Keratinocyte (primary cell): ENCODE results near the gene DHCR7.

Experiments
- EZH2 ChIP-seq: IDR thresholded peaks from one replicate; pipeline ENCODE4 v1.6.1; 2012; ENCODE audit warnings: inconsistent platforms, mild to moderate bottlenecking, low read length, moderate library complexity
- TF ChIP-seq, protein P1 (sequence below), 3 experiments: IDR thresholded peaks in 1 of 3; conservative IDR thresholded peaks in 1 of 3; optimal IDR thresholded peaks in 1 of 3; 2 replicates in 2 of 3; 3 replicates in 1 of 3; pipeline versions ENCODE3 to v1.5.1; 2011; ENCODE audit warnings: low read length in 3 of 3, mild to moderate bottlenecking in 3 of 3, moderate library complexity in 2 of 3, control low read depth in 1 of 3, inconsistent platforms in 1 of 3; ENCODE audit not compliant: insufficient read depth in 2 of 3; ENCODE audit errors: extremely low read depth in 1 of 3

DNA sequence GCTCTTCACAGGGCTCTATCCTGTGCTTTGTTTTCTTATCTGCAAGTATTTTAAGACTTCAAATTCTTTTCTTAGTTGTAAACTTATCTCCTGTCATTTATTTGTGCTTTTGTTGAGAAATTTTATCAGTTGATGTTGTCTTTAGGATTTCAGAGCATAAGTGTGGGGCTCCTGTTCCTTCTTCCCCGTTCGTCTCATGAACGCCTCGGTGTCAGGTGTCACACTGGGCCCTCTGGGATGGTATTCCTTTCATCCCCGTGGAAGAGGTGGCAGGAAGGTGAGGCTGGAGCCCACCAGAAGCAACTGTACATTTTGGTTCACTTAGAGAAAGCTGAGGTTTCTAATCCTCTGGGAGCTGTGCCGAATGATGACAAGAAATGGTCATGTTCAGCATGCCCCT lies 22.8 kb upstream of the DHCR7 start:
- TF ChIP-seq, protein P1, sequence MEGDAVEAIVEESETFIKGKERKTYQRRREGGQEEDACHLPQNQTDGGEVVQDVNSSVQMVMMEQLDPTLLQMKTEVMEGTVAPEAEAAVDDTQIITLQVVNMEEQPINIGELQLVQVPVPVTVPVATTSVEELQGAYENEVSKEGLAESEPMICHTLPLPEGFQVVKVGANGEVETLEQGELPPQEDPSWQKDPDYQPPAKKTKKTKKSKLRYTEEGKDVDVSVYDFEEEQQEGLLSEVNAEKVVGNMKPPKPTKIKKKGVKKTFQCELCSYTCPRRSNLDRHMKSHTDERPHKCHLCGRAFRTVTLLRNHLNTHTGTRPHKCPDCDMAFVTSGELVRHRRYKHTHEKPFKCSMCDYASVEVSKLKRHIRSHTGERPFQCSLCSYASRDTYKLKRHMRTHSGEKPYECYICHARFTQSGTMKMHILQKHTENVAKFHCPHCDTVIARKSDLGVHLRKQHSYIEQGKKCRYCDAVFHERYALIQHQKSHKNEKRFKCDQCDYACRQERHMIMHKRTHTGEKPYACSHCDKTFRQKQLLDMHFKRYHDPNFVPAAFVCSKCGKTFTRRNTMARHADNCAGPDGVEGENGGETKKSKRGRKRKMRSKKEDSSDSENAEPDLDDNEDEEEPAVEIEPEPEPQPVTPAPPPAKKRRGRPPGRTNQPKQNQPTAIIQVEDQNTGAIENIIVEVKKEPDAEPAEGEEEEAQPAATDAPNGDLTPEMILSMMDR (optimal IDR thresholded peaks at IDR 0.05 in 1 of 3, IDR thresholded peaks at IDR 0.05 in 1 of 3, conservative IDR thresholded peaks at IDR 0.05 in 1 of 3; ENCODE audit: extremely low read depth in 1 of 3, insufficient read depth in 2 of 3, low read length in 3 of 3), result no peak
- TF ChIP-seq EZH2, result no peak
